GM12878 (cell line): ENCODE data around the gene HEXIM1. TPM values are rescaled to one million over a fixed set of nuclear protein-coding genes. Genes with fewer than 3 reads are reported as not detected.

Experiments
- ATAC-seq: fragments of 200-7000 bp; cut with Tn5 transposase; 3 replicates; pipeline ENCODE4 v1.9.1; 2020; ENCODE audit warnings: mild to moderate bottlenecking, moderate library complexity
- BruUV-seq: library from RNA; stranded (reverse); fragments of 400-500 nt; replicated peaks from 2 replicates; lab custom pipeline; 2021; lab: Mats Ljungman, UMichigan
- CTCF ChIA-PET: fragments of 300-600 bp; sonication (Branson Sonifier 250); formaldehyde crosslinking; extraction: SDS; loops from one replicate; lab custom pipeline; 2021; ENCODE audit warnings: inconsistent platforms; lab: Yijun Ruan, JAX
- POLR2A ChIA-PET: fragments of 350-600 bp; formaldehyde crosslinking; extraction: SDS; loops from one replicate; lab custom pipeline; 2021; ENCODE audit warnings: inconsistent platforms; lab: Charles Lee
- RAD21 ChIA-PET: fragments of 300-600 bp; sonication (Branson Sonifier 250); formaldehyde crosslinking; loops from one replicate; lab custom pipeline; 2023; ENCODE audit warnings: antibody characterized with exemption; ENCODE audit not compliant: unreplicated experiment; lab: Charles Lee
- SMC1A ChIA-PET: fragments of 300-600 bp; sonication (Branson Sonifier 250); formaldehyde crosslinking; loops from one replicate; lab custom pipeline; 2023; ENCODE audit not compliant: unreplicated experiment, uncharacterized antibody; lab: Charles Lee
- DNase-seq: peaks from one replicate; pipeline ENCODE4 v3.0.0-alpha.2; 2011; ENCODE audit warnings: low read depth, low spot score
- FAIRE-seq: peaks from 3 replicates; lab custom pipeline; 2011; peaks lifted over from hg19 to GRCh38; lab: Jason Lieb, UNC
- H2AFZ ChIP-seq: 2 replicates; pipeline ENCODE4 v1.6.0; 2011; ENCODE audit warnings: low read depth, low read length, control low read depth; ENCODE audit not compliant: control insufficient read depth
- H3K27ac ChIP-seq: 2 replicates; pipeline ENCODE4 v1.5.1; 2011; ENCODE audit warnings: control low read depth; ENCODE audit not compliant: control insufficient read depth, insufficient read depth
- H3K27me3 ChIP-seq, 2 experiments: replicated peaks in 1 of 2; 2 replicates each; pipeline versions ENCODE4 v1.6.0 to v1.6.1; 2011; ENCODE audit warnings: low read length in 1 of 2; ENCODE audit not compliant: control insufficient read depth in 2 of 2, insufficient read depth in 2 of 2
- H3K36me3 ChIP-seq, 2 experiments: 2 replicates each; pipeline ENCODE4 v1.5.1; 2011; ENCODE audit warnings: low read length in 1 of 2; ENCODE audit not compliant: control insufficient read depth in 2 of 2, insufficient read depth in 2 of 2
- H3K4me1 ChIP-seq: 2 replicates; pipeline ENCODE4 v1.6.1; 2011; ENCODE audit warnings: mild to moderate bottlenecking, low read length, moderate library complexity, mixed read lengths; ENCODE audit not compliant: control insufficient read depth, insufficient read depth
- H3K4me2 ChIP-seq: 2 replicates; pipeline ENCODE4 v1.6.0; 2011; ENCODE audit warnings: control low read depth; ENCODE audit not compliant: control insufficient read depth, insufficient read depth
- H3K4me3 ChIP-seq: fragments of 200-600 bp; sonication (generic); 2 replicates; pipeline ENCODE4 v1.5.1; 2016
- H3K79me2 ChIP-seq: 2 replicates; pipeline ENCODE4 v1.6.0; 2011; ENCODE audit warnings: low read length; ENCODE audit not compliant: control insufficient read depth, insufficient read depth
- H3K9ac ChIP-seq: 2 replicates; pipeline ENCODE4 v1.8.0; 2011; ENCODE audit warnings: low read length, control low read depth, mixed read lengths; ENCODE audit not compliant: control insufficient read depth, insufficient read depth
- H3K9me3 ChIP-seq: replicated peaks from 3 replicates; pipeline ENCODE4 v1.5.1; 2011; ENCODE audit warnings: mild to moderate bottlenecking, low read length; ENCODE audit not compliant: control insufficient read depth, insufficient read depth
- H4K20me1 ChIP-seq: 2 replicates; pipeline ENCODE4 v1.6.0; 2011; ENCODE audit not compliant: control insufficient read depth, insufficient read depth
- EP300 ChIP-seq, 2 experiments: fragments of 150-350 bp in 1 of 2; IDR thresholded peaks; 2 replicates each; pipeline ENCODE4 v1.6.1; 2011 to 2012; ENCODE audit warnings: low read depth in 2 of 2, low read length in 2 of 2, borderline replicate concordance in 1 of 2, improper control_type of control experiment in 1 of 2, inconsistent platforms in 1 of 2; ENCODE audit not compliant: control insufficient read depth in 1 of 2
- ETV6 ChIP-seq, 2 experiments: fragments of 450-650 bp in 1 of 2; IDR thresholded peaks in 1 of 2; conservative IDR thresholded peaks in 1 of 2; 2 replicates each; pipeline ENCODE4 v1.6.1; 2014; ENCODE audit warnings: antibody characterized with exemption in 1 of 2, borderline replicate concordance in 1 of 2, low read depth in 1 of 2, mild to moderate bottlenecking in 1 of 2, moderate library complexity in 1 of 2
- KDM1A ChIP-seq: fragments of 200-600 bp; sonication (generic); IDR thresholded peaks from 2 replicates; pipeline ENCODE4 v1.6.1; 2016; ENCODE audit warnings: borderline replicate concordance
- WGBS: methylation state at CpG from one replicate; pipeline ENCODE4 v1.1.6; 2016; ENCODE audit warnings: low lambda C conversion rate; ENCODE audit not compliant: insufficient replicate concordance, insufficient coverage; ENCODE audit errors: missing lambda C conversion rate; 5-methylcytosine and 5-hydroxymethylcytosine counted together
- in situ Hi-C: fragments of 300-500 bp; cut with MboI; formaldehyde crosslinking; loops from 9 replicates; pipeline ENCODE4 v1.14.3; 2018; ENCODE audit warnings: mixed read lengths
- intact Hi-C: fragments of 100-400 bp; cut with micrococcal nuclease; formaldehyde crosslinking; loops from one replicate; pipeline ENCODE4 v1.14.2; 2022; ENCODE audit not compliant: unreplicated experiment
- polyA plus RNA-seq, 11 experiments: library from polyadenylated mRNA; depleted of rRNA in 4 of 11; unstranded in 6 of 11; stranded (reverse) in 5 of 11; fragments of >200 nt; fragmentation: Nextera tagmentation in 4 of 11; fragmentation: Illumina TruSeq in 1 of 11; extraction: Ambion mirVana in 4 of 11; extraction: Trizol in 1 of 11; gene quantifications; 1 replicate in 1 of 11; 2 replicates in 10 of 11; pipeline versions ENCODE4 v1.2.1 to v1.2.3, GENCODE V29; 2011 to 2016; ENCODE audit warnings: inconsistent platforms in 2 of 11, missing spikeins in 2 of 11, low read depth in 1 of 11
- total RNA-seq, 4 experiments: library from RNA; depleted of rRNA in 3 of 4; stranded (reverse); fragments of >200 nt in 3 of 4; fragmentation: Illumina TruSeq in 1 of 4; extraction: Trizol in 1 of 4; gene quantifications; 2 replicates each; pipeline versions ENCODE4 v1.2.1 to v1.2.3, GENCODE V29; 2013 to 2021

The HEXIM1 gene
- total and polyA plus RNA-seq, 10 of the 15 experiments (the other 5 are each of a cell fraction or from before 2014, with no cell fraction given) = 1.9 to 24.1 (median 9.0) TPM

GRCh38 chr17:45145035-45145389, 3.3 kb upstream of the HEXIM1 start (continued):
- TF ChIP-seq KDM1A (no peak), EP300 (IDR thresholded peaks at IDR 0.05; ENCODE audit: borderline replicate concordance in 1 of 2, control insufficient read depth in 1 of 2, low read depth in 2 of 2, low read length in 2 of 2) (no peak)

GRCh38 chr17:45146166-45146565, 2.1 kb upstream of the HEXIM1 start:
- DNase-seq = no peak
- ChIA-PET RAD21 (interaction anchor here (1.6 kb wide), 1 partner anchor 11 kb away, joined by 4 read pairs; the partner anchor contains the start of gene ACBD4), CTCF (interaction anchor here (1.1 to 11.0 kb wide), 3 partner anchors 11 to 52 kb away, joined by 5 to 280 read pairs (median 6); partner anchors contain the start of genes ACBD4 and HEXIM2), POLR2A (interaction anchor here (1.0 kb wide), 1 partner anchor 12 kb away, joined by 7 read pairs; no protein-coding TSS in a partner anchor), SMC1A (interaction anchor here (0.7 to 1.5 kb wide), 3 partner anchors 11 to 96 kb away, joined by 3 to 5 read pairs (median 4); partner anchors contain the start of genes ACBD4 and HEXIM2)
- Histone ChIP-seq H3K27ac (no peak overlapping the region), H3K79me2 (peaks cover 38% of the 10 kb centered on the region), H3K9me3 (no peaks in the 10 kb centered on the region), H4K20me1 (no peaks in the 10 kb centered on the region; the same call in 1 of the 2 replicates), H3K27me3 (no peaks in the 10 kb centered on the region), H3K4me3 (peak overlapping the region; percentile 85; the same call in 1 of the 2 replicates), H3K4me2 (peak overlapping the region; percentile 96; the same call in 1 of the 2 replicates), H3K36me3 (no peaks in the 10 kb centered on the region), H3K4me1 (peaks cover 18% of the 10 kb centered on the region), H3K9ac (no peak overlapping the region), H2AFZ (no peak overlapping the region)
- in situ Hi-C loops (no loop called here), intact Hi-C loops (loop anchor here (5.0 kb wide), 1 partner anchor 156 kb away; no protein-coding TSS in a partner anchor)
- FAIRE-seq = no peak
- TF ChIP-seq ETV6 (conservative IDR thresholded peaks at IDR 0.05 in 1 of 2, IDR thresholded peaks at IDR 0.05 in 1 of 2; ENCODE audit: borderline replicate concordance in 1 of 2, low read depth in 1 of 2) = no peak
- WGBS = 95% methylated on average over 10 of the region's 10 CpGs
- ATAC-seq = no peak
- BruUV-seq = no TSS peak
